ENCODE measurements around the gene CENPX.
A peak's percentile ranks its signal among the peaks of the same experiment; 100 is the strongest.

Gene CENPX

GRCh38 chr17:81976332-81977210 lies 46.1 kb downstream of the CENPX start:
- DNase-seq, result peak; percentile 83 to 91

- no peak for DNase-seq
Measured at GRCh38 chr17:81973432-81973831, 49.2 kb downstream of the CENPX start.

GRCh38 chr17:81968850-81969812 lies 53.5 kb downstream of the CENPX start:
- no peak for DNase-seq
